Measurements from ENCODE around the gene RBSN. TPM values are rescaled to one million over a fixed set of nuclear protein-coding genes. Genes with fewer than 3 reads are reported as not detected.
A peak's percentile ranks its signal among the peaks of the same experiment; 100 is the strongest.

RBSN gene
- total RNA-seq, 1 donor from 2014 or later, result 35.4 TPM

DNA sequence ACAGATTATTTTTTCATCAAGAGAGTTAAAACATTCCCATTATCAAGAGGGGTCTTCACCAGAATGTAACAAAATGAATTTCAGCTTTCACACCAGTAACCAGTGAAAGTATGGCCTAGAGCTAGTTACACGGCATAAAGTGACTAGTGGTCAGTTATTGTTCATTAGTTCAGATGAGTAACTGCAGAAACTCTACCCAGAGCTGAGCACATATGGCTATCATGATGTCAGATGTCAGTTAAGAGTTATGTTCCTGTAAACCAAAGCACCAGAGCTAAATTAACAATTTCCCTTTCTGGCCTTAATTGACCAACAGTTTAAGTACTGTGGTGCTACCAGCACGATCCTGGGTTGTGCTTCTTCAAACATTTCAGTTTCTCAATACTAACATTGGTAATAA, 27.2 kb downstream of the RBSN start:
- Histone ChIP-seq H3F3A (ENCODE audit: low read depth) (no peaks in the 10 kb centered on the region), H3K9me3 (ENCODE audit: low read depth) (no peaks in the 10 kb centered on the region), H3K27me3 (no peaks in the 10 kb centered on the region), H3K9ac (no peak overlapping the region), H3K27ac (no peak overlapping the region), H3K36me3 (peaks cover 3% of the 10 kb centered on the region), H3K4me2 (no peak overlapping the region), H2AFZ (replicated peaks) (no peak overlapping the region), H3K79me2 (ENCODE audit: low read depth) (no peaks in the 10 kb centered on the region), H3K4me3 (no peak overlapping the region), H4K20me1 (ENCODE audit: low read depth) (peaks cover 4% of the 10 kb centered on the region), H3K4me1 (no peaks in the 10 kb centered on the region)
- H3K36me3 Mint-ChIP-seq, result peaks cover 29% of the 10 kb centered on the region
- no peaks in the 10 kb centered on the region for H3K4me1 Mint-ChIP-seq
- TF ChIP-seq EZH2phosphoT487 (IDR thresholded peaks at IDR 0.05) (no peak), EZH2 (IDR thresholded peaks at IDR 0.05) (no peak)
- H3K27ac Mint-ChIP-seq, result no peak overlapping the region
- H3K4me3 Mint-ChIP-seq, result no peak overlapping the region
- no peak for DNase-seq (ENCODE audit: low spot score)
- no peaks in the 10 kb centered on the region for H3K9me3 Mint-ChIP-seq
- peaks cover 6% of the 10 kb centered on the region for H3K27me3 Mint-ChIP-seq (ENCODE audit: insufficient read depth, low read depth)

DNA sequence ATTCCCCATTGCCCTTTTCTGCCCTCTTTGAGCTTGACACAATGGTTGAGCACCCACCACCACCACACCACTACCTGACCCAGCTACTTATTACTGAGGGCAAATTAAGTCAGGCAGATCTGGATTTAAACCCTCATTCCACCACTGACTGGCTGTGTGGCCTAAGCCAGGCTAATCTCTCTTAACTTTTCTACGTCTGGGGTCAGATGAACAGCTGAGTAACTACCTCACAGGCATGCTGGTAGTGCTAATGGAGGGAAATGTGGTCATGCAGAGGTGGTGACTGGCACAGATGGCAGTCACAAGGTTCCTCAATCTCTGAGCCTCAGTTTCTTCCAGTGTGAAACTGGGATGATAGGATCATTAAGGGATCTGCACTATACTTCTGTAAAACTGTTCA, 29.5 kb downstream of the RBSN start:
- Mint-ChIP-seq H3K36me3 (peaks cover 18% of the 10 kb centered on the region), H3K4me1 (peaks cover 2% of the 10 kb centered on the region), H3K4me3 (no peak overlapping the region), H3K27me3 (ENCODE audit: insufficient read depth, low read depth) (peaks cover 6% of the 10 kb centered on the region), H3K27ac (no peak overlapping the region), H3K9me3 (no peaks in the 10 kb centered on the region)
- H3K36me3 ChIP-seq, result no peaks in the 10 kb centered on the region
- H3K27ac ChIP-seq, result no peak overlapping the region
- no peak overlapping the region for H3K4me2 ChIP-seq
- peaks cover 11% of the 10 kb centered on the region for H3K27me3 ChIP-seq
- peaks cover 1% of the 10 kb centered on the region for H3K4me1 ChIP-seq
- no peak overlapping the region for H2AFZ ChIP-seq (replicated peaks)
- no peaks in the 10 kb centered on the region for H3F3A ChIP-seq (ENCODE audit: low read depth)
- DNase-seq (ENCODE audit: low spot score), result no peak
- peaks cover 4% of the 10 kb centered on the region for H4K20me1 ChIP-seq (ENCODE audit: low read depth)
- peaks cover 5% of the 10 kb centered on the region for H3K79me2 ChIP-seq (ENCODE audit: low read depth)
- H3K9ac ChIP-seq, result no peak overlapping the region
- TF ChIP-seq EZH2phosphoT487 (IDR thresholded peaks at IDR 0.05) (no peak), EZH2 (IDR thresholded peaks at IDR 0.05) (no peak)
- TF ChIP-seq, protein P1, sequence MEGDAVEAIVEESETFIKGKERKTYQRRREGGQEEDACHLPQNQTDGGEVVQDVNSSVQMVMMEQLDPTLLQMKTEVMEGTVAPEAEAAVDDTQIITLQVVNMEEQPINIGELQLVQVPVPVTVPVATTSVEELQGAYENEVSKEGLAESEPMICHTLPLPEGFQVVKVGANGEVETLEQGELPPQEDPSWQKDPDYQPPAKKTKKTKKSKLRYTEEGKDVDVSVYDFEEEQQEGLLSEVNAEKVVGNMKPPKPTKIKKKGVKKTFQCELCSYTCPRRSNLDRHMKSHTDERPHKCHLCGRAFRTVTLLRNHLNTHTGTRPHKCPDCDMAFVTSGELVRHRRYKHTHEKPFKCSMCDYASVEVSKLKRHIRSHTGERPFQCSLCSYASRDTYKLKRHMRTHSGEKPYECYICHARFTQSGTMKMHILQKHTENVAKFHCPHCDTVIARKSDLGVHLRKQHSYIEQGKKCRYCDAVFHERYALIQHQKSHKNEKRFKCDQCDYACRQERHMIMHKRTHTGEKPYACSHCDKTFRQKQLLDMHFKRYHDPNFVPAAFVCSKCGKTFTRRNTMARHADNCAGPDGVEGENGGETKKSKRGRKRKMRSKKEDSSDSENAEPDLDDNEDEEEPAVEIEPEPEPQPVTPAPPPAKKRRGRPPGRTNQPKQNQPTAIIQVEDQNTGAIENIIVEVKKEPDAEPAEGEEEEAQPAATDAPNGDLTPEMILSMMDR (IDR thresholded peaks at IDR 0.05), result no peak
- no peak overlapping the region for H3K4me3 ChIP-seq
- H3K9me3 ChIP-seq (ENCODE audit: low read depth), result no peaks in the 10 kb centered on the region

DNA sequence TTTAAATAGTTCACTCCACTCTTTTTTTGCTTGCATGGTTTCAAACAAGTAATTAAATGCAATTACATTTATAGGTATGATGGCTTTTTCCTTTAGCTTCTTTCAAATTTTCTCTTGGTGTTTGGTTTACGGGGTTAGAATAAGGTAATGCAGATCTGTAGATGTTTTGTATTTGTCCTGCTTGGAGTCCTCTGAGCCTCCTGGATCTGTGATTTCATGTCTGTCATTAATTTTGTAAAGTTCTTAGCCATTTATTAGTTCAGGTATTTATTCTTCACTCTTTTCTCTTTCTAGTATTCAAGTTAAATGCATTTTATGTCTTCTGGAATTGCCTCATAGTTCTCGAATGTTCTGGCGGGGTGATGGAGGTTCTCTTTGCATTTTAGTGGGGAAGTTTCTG, 32.5 kb downstream of the RBSN start:
- H3K27ac Mint-ChIP-seq, result no peak overlapping the region
- Histone ChIP-seq H3K9ac (no peak overlapping the region), H3K79me2 (ENCODE audit: low read depth) (peaks cover 22% of the 10 kb centered on the region), H2AFZ (replicated peaks) (no peak overlapping the region), H3K27me3 (peaks cover 11% of the 10 kb centered on the region), H3K9me3 (ENCODE audit: low read depth) (no peaks in the 10 kb centered on the region), H3K4me3 (no peak overlapping the region), H3K4me1 (peaks cover 14% of the 10 kb centered on the region), H4K20me1 (ENCODE audit: low read depth) (peaks cover 2% of the 10 kb centered on the region), H3K36me3 (no peaks in the 10 kb centered on the region), H3K4me2 (no peak overlapping the region), H3K27ac (no peak overlapping the region), H3F3A (ENCODE audit: low read depth) (no peaks in the 10 kb centered on the region)
- peaks cover 2% of the 10 kb centered on the region for H3K9me3 Mint-ChIP-seq
- DNase-seq (ENCODE audit: low spot score), result no peak
- peak overlapping the region; percentile 14 for H3K4me3 Mint-ChIP-seq
- TF ChIP-seq EZH2phosphoT487 (IDR thresholded peaks at IDR 0.05) (no peak), EZH2 (IDR thresholded peaks at IDR 0.05) (no peak)
- TF ChIP-seq, protein P1 (IDR thresholded peaks at IDR 0.05), result no peak
- peaks cover 18% of the 10 kb centered on the region for H3K4me1 Mint-ChIP-seq
- peaks cover 6% of the 10 kb centered on the region for H3K27me3 Mint-ChIP-seq (ENCODE audit: insufficient read depth, low read depth)
- peaks cover 15% of the 10 kb centered on the region for H3K36me3 Mint-ChIP-seq

DNA sequence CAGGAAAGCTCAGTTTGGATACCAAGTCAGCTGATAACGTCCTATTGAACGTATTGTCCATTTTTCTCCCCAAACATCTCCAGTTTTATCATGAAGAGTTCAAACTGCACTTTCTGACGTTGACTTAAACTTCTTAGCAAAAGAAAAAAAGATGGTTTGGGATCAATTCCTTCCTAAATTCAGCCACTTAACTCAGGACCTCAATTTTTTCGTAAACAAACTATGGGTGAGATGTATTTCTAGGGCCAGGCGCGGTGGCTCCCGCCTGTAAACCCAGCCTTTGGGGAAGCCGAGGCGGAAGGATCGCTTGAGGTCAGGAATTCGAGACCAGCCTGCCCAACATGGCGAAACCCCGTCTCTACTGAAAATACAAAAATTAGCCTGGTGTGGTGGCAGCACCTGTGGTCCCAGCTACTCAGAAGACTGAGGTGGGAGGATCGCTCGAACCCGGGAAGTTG, 33.4 kb downstream of the RBSN start:
- Histone ChIP-seq H3K36me3 (no peaks in the 10 kb centered on the region), H3K27me3 (peaks cover 11% of the 10 kb centered on the region), H3K4me2 (peak overlapping the region; percentile 86), H3K4me3 (peak overlapping the region; percentile 81), H4K20me1 (ENCODE audit: low read depth) (no peaks in the 10 kb centered on the region), H3K9me3 (ENCODE audit: low read depth) (no peaks in the 10 kb centered on the region), H3K79me2 (ENCODE audit: low read depth) (peaks cover 27% of the 10 kb centered on the region), H3F3A (ENCODE audit: low read depth) (no peaks in the 10 kb centered on the region), H2AFZ (replicated peaks) (peak overlapping the region; percentile 95), H3K9ac (no peak overlapping the region), H3K27ac (no peak overlapping the region), H3K4me1 (peaks cover 14% of the 10 kb centered on the region)
- Mint-ChIP-seq H3K9me3 (peaks cover 6% of the 10 kb centered on the region), H3K4me1 (peaks cover 18% of the 10 kb centered on the region), H3K27ac (no peak overlapping the region), H3K36me3 (peaks cover 16% of the 10 kb centered on the region), H3K27me3 (ENCODE audit: insufficient read depth, low read depth) (peaks cover 6% of the 10 kb centered on the region), H3K4me3 (peak overlapping the region; percentile 96)
- no peak for DNase-seq (ENCODE audit: low spot score)
- TF ChIP-seq, protein P1 (IDR thresholded peaks at IDR 0.05), result no peak
- TF ChIP-seq EZH2phosphoT487 (IDR thresholded peaks at IDR 0.05) (no peak), EZH2 (IDR thresholded peaks at IDR 0.05) (no peak)
